GM19240 (cell line): Measurements from ENCODE around the gene NELFB.
"Not testable (repeated sequence)": the region's sequence is repeated elsewhere in the genome, so short reads cannot be mapped to it uniquely, and the experiment has no call there.

Experiments
- DNase-seq: peaks from one replicate; pipeline ENCODE4 v3.0.0; 2011; ENCODE audit warnings: low spot score; ENCODE audit not compliant: insufficient read length

The NELFB gene

DNA sequence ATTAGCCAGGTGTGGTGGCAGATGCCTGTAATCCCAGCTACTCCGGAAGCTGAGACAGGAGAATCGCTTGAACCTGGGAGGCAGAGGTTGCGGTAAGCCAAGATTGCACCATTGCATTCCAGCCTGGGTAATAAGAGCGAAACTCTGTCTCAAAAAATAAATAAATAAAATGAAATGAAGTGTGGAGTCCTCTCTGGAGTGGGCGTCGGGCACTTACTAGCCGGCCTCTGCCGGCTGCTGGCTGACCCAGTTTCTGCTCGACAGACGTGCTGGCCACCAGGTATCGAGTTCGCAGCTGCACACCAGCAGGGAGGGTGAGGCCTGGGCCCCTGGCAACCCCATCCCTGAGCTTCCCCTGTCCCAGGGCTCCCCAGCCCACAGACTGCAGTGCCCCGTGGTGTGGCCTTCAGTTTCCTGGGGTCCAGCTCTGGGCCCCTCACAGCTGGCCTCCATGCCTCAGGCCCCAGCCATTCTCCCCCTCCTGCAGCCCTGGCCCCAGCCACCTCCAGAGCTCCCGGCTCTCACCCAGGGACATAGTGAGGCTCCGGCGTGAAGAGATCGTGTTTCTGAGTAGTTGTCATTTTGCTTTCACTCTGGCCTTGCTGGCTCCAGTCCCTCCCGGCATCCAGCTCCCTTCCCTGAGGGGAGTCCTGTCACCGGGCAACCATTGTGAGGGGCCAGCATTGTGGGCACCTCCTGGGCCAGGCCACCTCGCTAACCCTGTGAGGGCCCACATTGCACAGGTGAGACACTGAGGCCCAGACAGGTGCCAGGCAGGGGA is 7.8 kb upstream of the NELFB start:
- no peak for DNase-seq

GRCh38 chr9:137247916-137248175 is 7.3 kb upstream of the NELFB start:
- no peak for DNase-seq

GRCh38 chr9:137250329-137251193 is 4.6 kb upstream of the NELFB start:
- DNase-seq, result no peak

DNA sequence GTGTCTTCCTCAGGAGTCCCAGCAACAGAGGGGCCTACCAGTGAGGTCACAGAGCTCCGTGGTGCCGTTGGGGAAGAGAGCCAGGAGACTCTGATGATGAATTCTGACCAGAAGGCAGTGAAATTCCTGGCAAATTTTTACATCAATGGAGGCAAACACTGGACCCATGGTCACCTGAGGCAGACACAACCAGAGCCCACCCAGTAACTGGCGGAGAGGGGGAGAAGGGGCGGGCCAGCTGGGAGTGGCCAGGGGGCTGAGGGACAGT is 4.0 kb upstream of the NELFB start, which contains the start of gene STPG3:
STPG3 (plus strand) TSS at position 93 of the 268 bp plus-strand sequence; CDS start at position 94, 1 bp downstream.
- no peak for DNase-seq

- DNase-seq, result no peak
Observed at GRCh38 chr9:137251490-137252268, 3.4 kb upstream of the NELFB start.

DNA sequence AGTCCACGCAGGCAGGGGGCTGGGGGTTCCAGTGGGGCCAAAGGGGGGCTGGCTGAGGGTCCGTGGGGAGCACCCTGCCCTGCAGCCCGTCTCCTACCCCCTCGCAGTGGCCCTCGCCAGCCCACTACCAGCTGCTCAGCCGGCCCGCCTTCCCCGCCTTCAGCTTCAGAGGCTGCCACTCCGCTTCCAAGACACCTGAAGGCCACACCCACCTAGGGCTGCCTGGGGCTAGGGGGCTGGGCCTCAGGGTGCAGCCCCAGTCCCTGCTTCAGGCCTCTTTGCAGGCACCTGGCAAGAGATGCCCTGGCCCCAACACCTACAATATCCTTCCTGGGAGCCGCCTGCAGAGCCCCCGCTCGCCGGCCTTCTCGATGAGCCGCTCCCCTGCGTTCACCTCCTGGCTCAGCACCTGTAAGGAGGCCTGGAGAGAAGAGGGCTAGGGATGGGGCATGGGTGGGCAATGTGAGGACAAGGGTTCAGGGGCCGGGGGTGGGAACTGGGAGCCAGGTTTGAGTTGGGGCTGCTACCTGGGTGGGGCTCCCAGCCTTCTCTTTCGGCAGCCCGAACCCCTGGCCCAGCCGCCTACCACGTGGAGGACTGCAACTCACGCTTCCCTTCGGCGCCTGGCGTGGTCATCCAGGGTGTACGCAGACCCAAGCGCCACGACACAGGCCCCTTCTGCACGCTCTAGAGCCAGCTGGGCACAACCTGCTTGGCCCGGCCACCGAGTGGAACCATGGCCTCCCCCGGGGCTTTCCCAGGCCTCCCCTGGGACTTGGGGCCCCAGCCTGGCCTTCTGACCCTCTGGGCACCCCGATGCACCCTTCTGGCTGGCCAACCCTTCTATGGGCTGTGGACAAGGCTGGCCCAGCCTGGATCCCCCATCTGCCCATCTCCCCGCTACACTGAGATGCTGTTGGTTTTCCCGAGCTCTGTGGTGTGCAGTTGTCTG is 2.3 kb upstream of the NELFB start:
- DNase-seq, result no peak

- DNase-seq, result no peak
Observed at GRCh38 chr9:137253717-137254623, 1.2 kb upstream of the NELFB start.

DNA sequence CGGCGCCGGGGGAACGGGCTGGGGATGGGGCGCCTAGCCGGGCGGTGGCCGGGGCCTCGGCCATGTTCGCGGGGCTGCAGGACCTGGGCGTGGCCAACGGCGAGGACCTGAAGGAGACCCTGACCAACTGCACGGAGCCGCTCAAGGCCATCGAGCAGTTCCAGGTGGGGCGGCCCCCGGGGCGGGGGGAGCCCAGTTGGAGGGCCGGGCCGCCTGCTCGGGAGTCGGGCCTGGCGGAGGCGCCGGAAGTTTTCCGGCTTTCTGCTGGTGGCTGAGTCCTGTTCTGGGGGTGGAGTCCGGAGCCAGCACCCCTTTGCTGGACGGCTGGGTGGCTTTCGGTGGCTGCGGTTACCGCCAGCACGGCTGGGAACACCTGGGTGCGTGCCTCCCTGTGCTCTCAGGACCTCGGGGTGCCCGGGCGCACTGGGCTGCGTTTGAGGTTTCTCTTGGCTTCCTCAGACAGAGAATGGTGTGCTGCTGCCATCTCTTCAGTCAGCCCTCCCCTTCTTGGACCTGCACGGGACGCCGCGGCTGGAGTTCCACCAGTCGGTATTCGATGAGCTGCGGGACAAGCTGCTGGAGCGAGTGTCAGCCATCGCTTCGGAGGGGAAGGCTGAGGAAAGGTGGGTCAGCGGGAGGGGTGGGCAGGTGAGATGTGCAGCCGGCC is 454 bp downstream of the NELFB start:
- no peak for DNase-seq

- DNase-seq, result no peak
Observed at GRCh38 chr9:137256362-137256761, 1.2 kb downstream of the NELFB start.

DNA sequence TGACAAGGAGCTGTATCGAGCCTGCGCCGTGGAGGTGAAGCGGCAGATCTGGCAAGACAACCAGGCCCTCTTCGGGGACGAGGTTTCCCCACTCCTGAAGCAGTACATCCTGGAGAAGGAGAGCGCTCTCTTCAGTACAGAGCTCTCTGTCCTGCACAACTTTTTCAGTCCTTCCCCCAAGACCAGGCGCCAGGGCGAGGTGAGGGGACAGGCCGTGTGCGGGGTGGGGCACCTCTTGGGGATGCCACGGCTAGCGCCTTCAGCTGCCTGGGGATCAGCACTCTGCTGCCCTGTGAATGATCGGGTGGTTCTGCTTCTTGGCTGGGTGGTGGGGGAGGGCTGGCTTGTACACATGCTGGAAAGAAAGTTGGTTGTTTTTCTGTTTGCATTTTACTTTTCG is 1.7 kb downstream of the NELFB start:
- no peak for DNase-seq

DNA sequence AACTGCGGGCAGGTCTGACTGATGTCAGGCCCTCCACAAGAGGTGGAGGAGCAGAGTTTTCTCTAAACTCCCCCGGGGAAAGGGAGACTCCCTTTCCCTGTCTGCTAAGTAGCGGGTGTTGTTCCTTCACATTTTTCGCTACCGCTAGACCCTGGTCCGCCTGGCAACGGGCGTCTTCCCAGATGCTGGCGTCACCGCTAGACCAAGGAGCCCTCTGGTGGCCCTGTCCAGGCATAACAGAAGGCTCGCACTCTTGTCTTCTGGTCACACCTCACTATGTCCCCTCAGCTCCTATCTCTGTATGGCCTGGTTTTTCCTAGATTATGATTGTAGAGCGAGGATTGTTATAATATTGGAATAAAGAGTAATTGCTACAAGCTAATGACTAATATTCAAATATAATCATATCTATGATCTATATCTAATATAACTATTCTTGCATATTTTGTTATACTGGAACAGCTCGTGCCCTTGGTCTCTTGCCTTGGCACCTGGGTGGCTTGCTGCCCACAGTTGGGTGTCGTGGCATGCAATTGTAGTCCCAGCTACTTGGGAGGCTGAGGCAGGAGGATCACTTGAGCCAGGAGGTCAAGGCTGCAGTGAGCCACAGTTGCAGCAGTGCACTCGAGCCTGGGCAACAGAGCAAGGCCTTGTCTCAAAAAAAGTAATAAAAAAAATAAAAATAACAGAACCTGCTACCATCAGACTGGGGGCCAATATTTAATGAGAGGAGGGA is 7.2 kb downstream of the NELFB start:
- not testable (repeated sequence) for DNase-seq

- no peak for DNase-seq
Observed at GRCh38 chr9:137262909-137263285, 7.8 kb downstream of the NELFB start.

DNA sequence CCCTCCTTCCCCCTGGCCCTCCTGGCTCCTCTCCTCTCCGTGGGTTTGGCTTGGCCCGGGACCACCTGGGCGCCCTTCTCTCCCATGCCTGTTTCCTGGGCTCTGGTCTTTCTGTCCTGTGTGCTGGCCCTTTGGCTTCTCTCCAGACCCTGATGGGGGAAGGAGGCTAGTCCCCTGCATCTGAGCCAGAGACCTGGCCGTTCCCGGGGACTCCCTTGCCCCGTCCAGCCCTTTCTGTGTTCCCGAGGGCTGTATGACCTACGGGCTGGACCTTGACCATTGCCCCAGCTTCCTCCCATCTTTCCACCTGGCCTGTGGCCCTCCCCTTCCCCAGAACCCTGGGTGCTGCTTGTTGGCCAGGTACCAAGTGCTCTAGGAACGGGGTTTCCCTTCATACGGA is 8.4 kb downstream of the NELFB start:
- no peak for DNase-seq

DNA sequence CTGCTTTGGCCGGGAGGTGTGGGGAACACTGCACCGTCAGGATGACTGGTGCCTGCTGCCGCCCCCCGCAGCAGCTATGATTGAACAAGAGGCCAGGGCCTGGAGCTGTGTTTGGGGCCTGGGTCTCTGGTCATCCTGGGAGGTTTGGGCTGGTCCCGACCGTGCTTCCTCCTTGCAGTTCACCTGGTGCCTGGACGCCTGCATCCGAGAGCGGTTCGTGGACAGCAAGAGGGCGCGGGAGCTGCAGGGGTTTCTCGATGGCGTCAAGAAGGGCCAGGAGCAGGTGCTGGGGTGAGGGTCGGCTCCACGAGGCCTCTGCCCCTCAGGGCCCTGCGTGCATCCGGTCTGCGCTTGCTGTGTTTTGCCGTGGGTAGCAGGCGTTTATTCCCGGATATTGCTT is 8.9 kb downstream of the NELFB start:
- DNase-seq, result no peak

DNA sequence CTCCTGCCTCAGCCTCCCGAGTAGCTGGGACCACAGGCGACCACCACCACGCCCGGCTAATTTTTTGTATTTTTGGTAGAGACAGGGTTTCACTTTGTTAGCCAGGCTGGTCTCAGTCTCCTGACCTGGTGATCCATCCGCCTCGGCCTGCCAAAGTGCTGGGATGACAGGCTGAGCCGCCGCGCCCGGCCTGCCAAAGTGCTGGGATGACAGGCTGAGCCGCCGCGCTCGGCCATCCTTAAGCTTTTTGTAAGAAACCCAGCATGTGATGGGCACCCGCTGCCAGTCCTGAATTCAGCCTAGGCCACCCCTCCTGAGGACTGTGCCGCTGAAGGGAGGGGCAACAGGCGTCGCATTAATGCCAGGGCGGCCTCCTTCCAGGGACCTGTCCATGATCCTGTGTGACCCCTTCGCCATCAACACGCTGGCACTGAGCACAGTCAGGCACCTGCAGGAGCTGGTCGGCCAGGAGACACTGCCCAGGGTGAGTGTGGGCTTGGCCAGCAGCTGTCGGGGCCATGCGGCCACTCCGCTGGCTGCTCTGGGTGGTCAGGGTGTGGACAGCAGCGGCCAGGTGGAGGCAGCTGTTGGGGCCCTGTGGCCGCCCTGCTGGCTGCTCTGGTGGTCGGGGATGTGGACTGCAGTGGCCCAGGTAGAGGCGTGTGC is 10.5 kb downstream of the NELFB start:
- DNase-seq, result no peak

DNA sequence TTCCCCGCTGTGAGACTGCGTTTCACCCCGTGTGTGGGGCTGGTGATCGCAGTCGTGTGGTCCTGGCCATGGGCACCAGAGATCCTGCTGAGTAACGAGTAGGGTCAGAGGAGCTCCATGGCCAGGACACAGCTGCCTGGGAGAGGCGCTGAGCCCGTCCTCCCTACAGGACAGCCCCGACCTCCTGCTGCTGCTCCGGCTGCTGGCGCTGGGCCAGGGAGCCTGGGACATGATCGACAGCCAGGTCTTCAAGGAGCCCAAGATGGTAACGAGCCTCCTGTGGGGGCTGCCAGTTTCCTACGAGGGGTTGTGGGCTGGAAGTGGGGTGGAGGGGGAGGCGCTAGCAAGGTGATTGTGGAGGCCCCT is 11.0 kb downstream of the NELFB start:
- no peak for DNase-seq

GRCh38 chr9:137266585-137267453 is 11.7 kb downstream of the NELFB start:
- DNase-seq, result no peak
